HEK293T (cell line): Measurements from ENCODE around the gene BFSP2.

Source experiments
- CTCF ChIA-PET: fragments of 350-600 bp; formaldehyde crosslinking; extraction: SDS; loops from one replicate; lab custom pipeline; 2021; ENCODE audit warnings: antibody characterized with exemption, inconsistent platforms; lab: Yijun Ruan, JAX
- POLR2A ChIA-PET: fragments of 350-600 bp; formaldehyde crosslinking; extraction: SDS; loops from one replicate; lab custom pipeline; 2020; ENCODE audit warnings: antibody characterized with exemption, inconsistent platforms; lab: Yijun Ruan, JAX
- DNase-seq: peaks from one replicate; pipeline ENCODE4 v3.0.0; 2012; ENCODE audit warnings: mixed read lengths; ENCODE audit errors: extremely low spot score
- ARNT ChIP-seq: fragments of 450-650 bp; IDR thresholded peaks from 2 replicates; pipeline ENCODE4 v1.6.1; 2017; ENCODE audit warnings: mild to moderate bottlenecking
- BHLHE40 ChIP-seq: fragments of 450-650 bp; IDR thresholded peaks from 2 replicates; pipeline ENCODE4 v1.6.1; 2016; ENCODE audit warnings: mild to moderate bottlenecking, moderate library complexity, borderline replicate concordance
- CTBP1 ChIP-seq: fragments of 450-650 bp; IDR thresholded peaks from 2 replicates; pipeline ENCODE4 v1.6.1; 2016; ENCODE audit warnings: borderline replicate concordance
- ELF4 ChIP-seq: fragments of 450-650 bp; IDR thresholded peaks from 2 replicates; pipeline ENCODE4 v1.6.1; 2017; ENCODE audit warnings: antibody characterized with exemption
- FOXA1 ChIP-seq: fragments of 450-650 bp; IDR thresholded peaks from 2 replicates; pipeline ENCODE4 v1.6.1; 2016; ENCODE audit warnings: mild to moderate bottlenecking
- FOXK2 ChIP-seq: fragments of 450-650 bp; IDR thresholded peaks from 2 replicates; pipeline ENCODE4 v1.6.1; 2016; ENCODE audit warnings: mild to moderate bottlenecking
- FOXM1 ChIP-seq: fragments of 450-650 bp; IDR thresholded peaks from 2 replicates; pipeline ENCODE4 v1.6.1; 2017; ENCODE audit warnings: mild to moderate bottlenecking, borderline replicate concordance
- HDGF ChIP-seq: fragments of 450-650 bp; IDR thresholded peaks from 2 replicates; pipeline ENCODE4 v1.6.1; 2017; ENCODE audit warnings: antibody characterized with exemption, borderline replicate concordance
- L3MBTL2 ChIP-seq: fragments of 450-650 bp; conservative IDR thresholded peaks from 2 replicates; pipeline ENCODE4 v1.6.1; 2016; ENCODE audit warnings: mild to moderate bottlenecking
- LEF1 ChIP-seq: fragments of 450-650 bp; IDR thresholded peaks from 2 replicates; pipeline ENCODE4 v1.6.1; 2017; ENCODE audit warnings: mild to moderate bottlenecking, borderline replicate concordance
- NFRKB ChIP-seq: fragments of 450-650 bp; IDR thresholded peaks from 2 replicates; pipeline ENCODE4 v1.6.1; 2016; ENCODE audit warnings: mild to moderate bottlenecking, moderate library complexity
- PKNOX1 ChIP-seq: fragments of 450-650 bp; IDR thresholded peaks from 2 replicates; pipeline ENCODE4 v1.6.1; 2016
- SP1 ChIP-seq: fragments of 450-650 bp; IDR thresholded peaks from 2 replicates; pipeline ENCODE4 v1.6.1; 2017
- SUZ12 ChIP-seq: fragments of 450-650 bp; IDR thresholded peaks from 2 replicates; pipeline ENCODE4 v1.6.1; 2016; ENCODE audit warnings: mild to moderate bottlenecking
- TARDBP ChIP-seq: fragments of 450-650 bp; IDR thresholded peaks from 2 replicates; pipeline ENCODE4 v1.6.1; 2016
- ZNF384 ChIP-seq: fragments of 450-650 bp; IDR thresholded peaks from 2 replicates; pipeline ENCODE4 v1.6.1; 2016

Gene BFSP2

GRCh38 chr3:133474251-133474801 lies 74.5 kb downstream of the BFSP2 start:
- no peak for DNase-seq
- CTCF ChIA-PET, result no interaction called here
- POLR2A ChIA-PET, result no interaction called here
- TF ChIP-seq ELF4 (no peak), CTBP1 (no peak), BHLHE40 (no peak), SUZ12 (no peak)

GRCh38 chr3:133474817-133475216 lies 75.0 kb downstream of the BFSP2 start:
- no peak for TF ChIP-seq FOXK2
- TF ChIP-seq LEF1, result no peak
- no peak for TF ChIP-seq NFRKB
- TF ChIP-seq FOXM1, result no peak
- TF ChIP-seq FOXA1, result no peak
- no peak for TF ChIP-seq SP1
- TF ChIP-seq HDGF, result no peak
- no peak for TF ChIP-seq L3MBTL2
- TF ChIP-seq CTBP1, result no peak
- no peak for TF ChIP-seq PKNOX1
- TF ChIP-seq TARDBP, result no peak
- no peak for TF ChIP-seq ELF4
- no peak for TF ChIP-seq SUZ12
- no peak for TF ChIP-seq BHLHE40
- TF ChIP-seq ARNT, result no peak
- no peak for TF ChIP-seq ZNF384
- POLR2A ChIA-PET, result no interaction called here
- CTCF ChIA-PET, result no interaction called here
- DNase-seq, result no peak

GRCh38 chr3:133475245-133476010 lies 75.6 kb downstream of the BFSP2 start:
- ChIA-PET POLR2A (no interaction called here), CTCF (no interaction called here)
- TF ChIP-seq FOXA1, result no peak
- no peak for TF ChIP-seq LEF1
- no peak for TF ChIP-seq PKNOX1
- TF ChIP-seq ELF4, result no peak
- no peak for TF ChIP-seq CTBP1
- TF ChIP-seq NFRKB, result no peak
- TF ChIP-seq ARNT, result no peak
- TF ChIP-seq L3MBTL2, result no peak
- no peak for TF ChIP-seq ZNF384
- no peak for TF ChIP-seq TARDBP
- TF ChIP-seq FOXK2, result no peak
- TF ChIP-seq SP1, result no peak
- TF ChIP-seq HDGF, result no peak
- no peak for TF ChIP-seq BHLHE40
- TF ChIP-seq SUZ12, result no peak
- TF ChIP-seq FOXM1, result no peak
- DNase-seq, result no peak

GRCh38 chr3:133476971-133477375 lies 77.1 kb downstream of the BFSP2 start:
- POLR2A ChIA-PET, result interaction anchor here (0.8 kb wide), 1 partner anchor 96 kb away, joined by 3 read pairs; the partner anchor contains the start of gene CDV3
- no peak for DNase-seq
- CTCF ChIA-PET, result no interaction called here

GRCh38 chr3:133477487-133477886 lies 77.6 kb downstream of the BFSP2 start:
- ChIA-PET CTCF (no interaction called here), POLR2A (interaction anchor here (0.8 kb wide), 1 partner anchor 96 kb away, joined by 3 read pairs; the partner anchor contains the start of gene CDV3)
- no peak for TF ChIP-seq SP1
- TF ChIP-seq FOXK2, result no peak
- no peak for TF ChIP-seq NFRKB
- TF ChIP-seq SUZ12, result no peak
- no peak for TF ChIP-seq FOXM1
- TF ChIP-seq ELF4, result no peak
- TF ChIP-seq HDGF, result no peak
- DNase-seq, result no peak

More at GRCh38 chr3:133476971-133477375, 77.1 kb downstream of the BFSP2 start:
- no peak for TF ChIP-seq HDGF
- no peak for TF ChIP-seq BHLHE40
- no peak for TF ChIP-seq FOXM1
- TF ChIP-seq ELF4, result no peak
- peak; percentile 85 for TF ChIP-seq PKNOX1
- TF ChIP-seq FOXA1, result no peak
- TF ChIP-seq ZNF384, result no peak

- TF ChIP-seq FOXM1, result no peak
- TF ChIP-seq PKNOX1, result no peak
- no peak for DNase-seq
- ChIA-PET POLR2A (no interaction called here), CTCF (interaction anchor here (1.0 kb wide), 1 partner anchor 23 kb away, joined by 3 read pairs; no protein-coding TSS in a partner anchor)
Observed at GRCh38 chr3:133478624-133479023, 78.8 kb downstream of the BFSP2 start.
